ENCODE results near the gene GPNMB.
"Not testable (repeated sequence)": the region's sequence is repeated elsewhere in the genome, so short reads cannot be mapped to it uniquely, and the experiment has no call there.

DNA sequence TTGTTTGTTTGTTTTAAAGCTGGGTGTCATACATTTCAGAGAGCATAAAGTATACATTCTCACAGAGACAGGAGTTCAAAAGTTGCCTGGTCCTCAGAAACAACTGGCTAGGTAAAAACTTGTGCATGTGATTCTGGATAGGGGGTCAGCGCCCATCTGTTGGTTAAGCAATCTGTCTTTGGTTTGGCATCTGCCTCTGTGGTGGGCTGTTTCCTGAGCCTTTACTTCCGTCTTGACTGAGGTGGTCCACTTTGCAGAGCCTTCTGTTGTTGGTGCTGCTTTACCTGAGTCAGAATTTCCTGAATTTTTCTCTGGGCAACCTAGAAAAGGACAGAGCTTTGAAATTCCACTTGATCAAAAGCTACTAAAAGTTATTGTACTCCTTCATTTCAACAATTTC, 65.6 kb downstream of the GPNMB start:
- TF ChIP-seq, protein P1, sequence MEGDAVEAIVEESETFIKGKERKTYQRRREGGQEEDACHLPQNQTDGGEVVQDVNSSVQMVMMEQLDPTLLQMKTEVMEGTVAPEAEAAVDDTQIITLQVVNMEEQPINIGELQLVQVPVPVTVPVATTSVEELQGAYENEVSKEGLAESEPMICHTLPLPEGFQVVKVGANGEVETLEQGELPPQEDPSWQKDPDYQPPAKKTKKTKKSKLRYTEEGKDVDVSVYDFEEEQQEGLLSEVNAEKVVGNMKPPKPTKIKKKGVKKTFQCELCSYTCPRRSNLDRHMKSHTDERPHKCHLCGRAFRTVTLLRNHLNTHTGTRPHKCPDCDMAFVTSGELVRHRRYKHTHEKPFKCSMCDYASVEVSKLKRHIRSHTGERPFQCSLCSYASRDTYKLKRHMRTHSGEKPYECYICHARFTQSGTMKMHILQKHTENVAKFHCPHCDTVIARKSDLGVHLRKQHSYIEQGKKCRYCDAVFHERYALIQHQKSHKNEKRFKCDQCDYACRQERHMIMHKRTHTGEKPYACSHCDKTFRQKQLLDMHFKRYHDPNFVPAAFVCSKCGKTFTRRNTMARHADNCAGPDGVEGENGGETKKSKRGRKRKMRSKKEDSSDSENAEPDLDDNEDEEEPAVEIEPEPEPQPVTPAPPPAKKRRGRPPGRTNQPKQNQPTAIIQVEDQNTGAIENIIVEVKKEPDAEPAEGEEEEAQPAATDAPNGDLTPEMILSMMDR (IDR thresholded peaks at IDR 0.05) = not testable (repeated sequence)
- not testable (repeated sequence) for TF ChIP-seq POLR2A (IDR thresholded peaks at IDR 0.05); POLR2AphosphoS5 (IDR thresholded peaks at IDR 0.05); EP300 (IDR thresholded peaks at IDR 0.05; ENCODE audit: low read depth)
